ENCODE results near the gene ZMIZ2.
"Not testable (repeated sequence)": the region's sequence is repeated elsewhere in the genome, so short reads cannot be mapped to it uniquely, and the experiment has no call there.

ZMIZ2 gene

DNA sequence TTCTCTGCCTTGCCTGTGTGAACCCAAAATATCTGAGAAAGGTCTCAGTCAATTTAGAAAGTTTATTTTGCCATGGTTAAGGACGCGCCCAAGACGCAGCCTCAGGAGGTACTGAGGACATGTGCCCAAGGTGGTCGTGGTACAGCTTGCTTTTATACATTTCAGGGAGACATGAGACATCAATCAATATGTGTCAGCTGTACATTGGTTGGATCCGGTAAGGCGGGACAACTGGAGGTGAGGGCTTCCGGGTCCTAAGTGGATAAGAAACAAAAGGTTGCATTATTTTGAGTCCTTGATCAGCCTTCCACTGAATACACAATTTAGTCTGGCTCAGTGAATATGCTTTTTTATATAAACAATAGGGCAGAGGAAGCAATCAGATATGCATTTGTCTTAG is 22.4 kb upstream of the ZMIZ2 start:
- not testable (repeated sequence) for FAIRE-seq; DNase-seq (ENCODE audit: extremely low spot score, insufficient read length, low read depth)

DNA sequence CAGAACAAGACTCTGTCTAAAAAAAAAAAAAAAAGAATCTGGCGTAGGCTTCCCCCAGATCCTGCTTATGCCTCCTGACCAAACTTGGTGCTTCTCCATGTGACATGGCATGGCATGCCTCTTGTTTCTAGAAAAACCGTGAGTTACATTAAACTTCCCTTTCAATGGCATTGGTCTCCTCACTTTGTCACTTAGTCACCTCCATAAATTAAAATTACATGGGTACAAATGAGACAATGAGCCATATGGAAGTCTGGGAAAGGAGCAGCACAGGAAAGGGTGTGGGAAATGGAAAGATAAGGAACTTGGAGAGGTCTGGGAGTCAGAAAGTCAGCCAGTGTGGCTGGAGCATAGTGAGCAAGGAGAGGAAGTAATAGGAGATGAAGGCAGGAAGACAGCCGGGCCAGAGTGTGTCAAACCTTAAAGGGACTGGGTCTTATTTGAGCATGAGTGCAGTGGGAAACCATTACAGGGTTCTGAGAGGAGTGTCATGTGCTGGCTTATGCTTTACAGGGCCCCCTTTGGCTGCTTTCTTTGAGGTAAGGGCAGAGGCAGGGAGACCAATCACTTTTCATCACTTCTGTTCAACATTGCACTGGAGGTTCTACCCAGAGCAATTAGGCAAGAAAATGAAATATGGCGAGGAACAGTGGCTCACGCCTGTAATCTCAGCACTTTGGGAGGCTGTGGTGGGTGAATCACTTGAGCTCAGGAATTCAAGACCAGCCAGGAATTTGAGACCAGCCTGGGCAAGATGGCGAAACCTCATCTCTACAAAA is 21.3 kb upstream of the ZMIZ2 start:
- DNase-seq (ENCODE audit: extremely low spot score, insufficient read length, low read depth), result no peak
- no peak for FAIRE-seq

DNA sequence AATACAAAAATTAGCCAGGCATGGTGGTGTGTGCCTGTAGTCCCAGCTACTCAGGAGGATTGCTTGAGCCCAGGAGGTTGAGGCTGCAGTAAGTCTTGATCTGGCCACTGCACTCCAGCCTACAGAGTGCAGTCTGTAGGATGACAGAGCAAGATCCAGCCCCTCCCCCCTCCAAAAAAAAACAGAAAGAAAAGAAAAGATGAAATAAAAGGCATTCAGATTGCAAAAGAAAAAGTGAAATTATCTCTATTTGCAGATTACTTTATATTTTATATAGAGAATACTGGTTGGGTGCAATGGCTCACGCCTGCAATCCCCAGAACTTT is 20.7 kb upstream of the ZMIZ2 start:
- DNase-seq (ENCODE audit: extremely low spot score, insufficient read length, low read depth) (no peak), FAIRE-seq (no peak)

DNA sequence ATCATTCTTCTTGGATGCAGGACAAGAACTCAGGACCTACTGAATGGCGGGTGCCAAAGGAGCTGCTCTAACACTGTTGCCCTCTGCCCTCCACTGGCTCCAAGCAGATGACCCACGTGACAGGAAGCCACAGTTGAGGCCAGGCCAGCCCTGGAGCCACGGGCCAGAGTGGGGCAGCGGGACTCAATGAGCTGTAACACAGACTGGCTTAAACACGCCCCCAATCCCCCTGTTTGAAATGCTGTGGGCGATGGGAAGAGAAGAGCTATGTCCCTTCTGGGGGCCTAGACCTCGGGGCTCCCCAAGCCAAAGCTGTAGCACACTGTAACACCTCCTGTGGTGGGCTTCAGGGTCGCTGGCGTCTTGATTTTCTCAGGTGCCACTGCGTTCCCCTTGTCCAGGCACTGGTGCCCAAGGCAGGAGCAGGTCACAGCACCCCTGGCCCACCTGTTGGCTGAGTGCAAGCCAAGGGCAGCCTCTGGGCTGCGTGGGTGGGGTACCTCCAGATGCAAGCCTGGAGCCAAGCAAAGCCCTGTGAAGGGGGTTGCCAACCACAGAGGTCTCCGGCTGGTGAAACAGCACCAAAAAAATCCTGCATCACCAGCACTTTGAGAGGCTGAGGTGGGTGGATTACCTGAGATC is 18.6 kb upstream of the ZMIZ2 start:
- DNase-seq (ENCODE audit: extremely low spot score, insufficient read length, low read depth), result no peak

DNA sequence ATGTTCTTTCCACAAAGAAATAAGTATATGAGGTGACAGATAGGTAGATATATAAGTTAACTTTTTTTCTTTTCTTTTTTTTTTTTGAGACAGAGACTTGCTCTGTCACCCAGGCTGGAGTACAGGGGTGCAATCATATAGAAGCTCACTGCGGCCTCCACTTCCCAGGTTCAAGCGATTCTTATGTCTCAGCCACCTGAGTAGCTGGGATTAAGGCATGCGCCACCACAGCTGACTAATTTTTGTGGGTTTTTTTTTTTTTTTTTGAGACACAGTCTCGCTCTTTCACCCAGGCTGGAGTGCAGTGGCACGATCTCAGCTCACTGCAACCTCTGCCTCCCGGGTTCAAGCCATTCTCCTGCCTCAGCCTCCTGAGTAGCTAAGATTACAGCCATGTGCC is 15.7 kb upstream of the ZMIZ2 start:
- not testable (repeated sequence) for DNase-seq (ENCODE audit: extremely low spot score, insufficient read length, low read depth); FAIRE-seq

More for the DNA sequence above, 18.6 kb upstream of the ZMIZ2 start:
- no peak for FAIRE-seq

DNA sequence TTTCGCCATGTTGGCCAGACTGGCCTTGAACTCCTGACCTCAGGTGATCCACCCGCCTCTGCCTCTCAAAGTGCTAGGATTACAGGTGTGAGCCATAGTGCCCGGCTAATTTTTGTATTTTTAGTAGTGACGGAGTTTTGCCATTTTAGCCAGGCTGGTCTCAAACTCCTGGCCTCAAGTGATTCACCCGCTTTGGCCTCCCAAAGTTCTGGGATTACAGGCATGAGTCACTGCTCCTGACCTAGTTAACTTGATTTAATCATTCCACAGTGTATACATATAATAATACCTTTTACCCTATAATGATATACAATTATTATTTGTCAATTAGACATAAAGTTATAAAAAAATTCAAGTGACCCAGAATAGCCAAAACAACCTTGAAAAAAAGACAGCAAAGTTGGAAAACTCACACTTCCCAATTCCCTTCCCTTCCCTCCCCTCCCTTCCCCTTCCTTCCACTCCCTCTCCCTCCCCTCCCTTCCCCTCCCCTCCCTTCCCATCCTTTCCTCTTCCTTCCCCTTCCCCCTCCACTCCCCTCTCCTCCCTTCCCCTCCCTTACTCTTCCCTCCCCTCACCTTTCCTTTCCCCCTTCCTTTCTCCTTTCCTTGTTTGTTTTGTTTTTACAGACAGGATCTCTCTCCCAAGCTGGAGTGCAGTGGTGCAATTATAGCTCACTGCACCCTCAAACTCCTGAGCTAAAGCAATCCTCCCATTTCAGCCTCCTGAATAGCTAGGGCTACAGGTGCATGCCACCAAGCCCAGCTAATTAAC is 14.8 kb upstream of the ZMIZ2 start:
- FAIRE-seq (no peak), DNase-seq (ENCODE audit: extremely low spot score, insufficient read length, low read depth) (no peak)

DNA sequence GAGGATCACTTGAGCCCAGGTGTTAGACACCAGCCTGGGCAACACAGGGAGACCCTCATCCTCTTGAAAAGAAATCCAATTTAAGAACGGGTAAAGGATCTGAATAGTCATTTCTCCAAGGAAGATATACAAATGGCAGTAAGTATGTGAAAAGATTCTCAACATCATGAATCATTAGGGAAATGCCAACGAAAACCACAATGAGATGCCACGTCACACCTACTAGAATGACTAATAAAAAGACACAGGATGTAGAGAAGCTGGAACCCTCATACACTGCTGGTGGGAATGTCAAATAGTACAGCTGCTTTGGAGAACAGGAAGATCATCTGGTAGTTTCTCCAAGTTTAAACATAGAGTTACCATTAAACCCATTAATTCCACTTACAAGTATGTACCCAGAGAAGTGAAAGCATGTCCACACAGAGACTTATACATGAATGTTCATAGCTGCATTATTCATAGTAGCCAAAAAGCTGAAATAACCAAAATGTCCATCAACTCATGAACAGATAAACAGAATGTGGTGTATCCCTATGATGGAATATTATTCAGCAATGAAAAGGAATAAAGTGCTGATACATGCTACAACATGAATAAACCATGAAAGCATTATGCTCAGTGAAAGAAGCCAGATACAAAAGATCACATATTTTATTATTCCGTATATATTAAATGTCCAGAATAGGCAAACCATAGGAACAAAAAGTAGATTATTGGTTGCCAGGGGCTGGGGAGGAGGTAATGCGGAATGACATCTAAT is 13.1 kb upstream of the ZMIZ2 start:
- DNase-seq (ENCODE audit: extremely low spot score, insufficient read length, low read depth) (no peak), FAIRE-seq (peak; percentile 81)

DNA sequence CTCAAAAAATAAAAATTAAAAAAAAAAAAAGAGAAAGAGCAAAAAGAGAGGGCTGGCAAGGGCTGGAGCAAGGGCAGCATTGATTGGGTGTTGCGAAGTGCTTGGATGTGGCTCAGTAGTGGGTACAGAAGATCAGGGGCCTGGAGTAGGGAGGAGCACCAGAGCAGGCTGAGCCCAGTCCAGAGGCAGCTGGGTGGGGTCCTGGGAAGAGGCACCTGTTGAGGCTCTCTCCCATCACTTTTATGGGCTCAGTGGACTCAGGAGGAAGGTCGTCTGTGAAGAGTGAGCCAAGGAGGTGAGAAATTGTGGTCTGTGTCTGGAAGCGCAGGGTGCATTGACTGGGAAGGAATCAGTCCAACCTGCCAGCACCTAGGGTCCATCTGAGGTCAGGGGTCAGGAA is 11.8 kb upstream of the ZMIZ2 start:
- no peak for DNase-seq (ENCODE audit: extremely low spot score, insufficient read length, low read depth)
- no peak for FAIRE-seq

DNA sequence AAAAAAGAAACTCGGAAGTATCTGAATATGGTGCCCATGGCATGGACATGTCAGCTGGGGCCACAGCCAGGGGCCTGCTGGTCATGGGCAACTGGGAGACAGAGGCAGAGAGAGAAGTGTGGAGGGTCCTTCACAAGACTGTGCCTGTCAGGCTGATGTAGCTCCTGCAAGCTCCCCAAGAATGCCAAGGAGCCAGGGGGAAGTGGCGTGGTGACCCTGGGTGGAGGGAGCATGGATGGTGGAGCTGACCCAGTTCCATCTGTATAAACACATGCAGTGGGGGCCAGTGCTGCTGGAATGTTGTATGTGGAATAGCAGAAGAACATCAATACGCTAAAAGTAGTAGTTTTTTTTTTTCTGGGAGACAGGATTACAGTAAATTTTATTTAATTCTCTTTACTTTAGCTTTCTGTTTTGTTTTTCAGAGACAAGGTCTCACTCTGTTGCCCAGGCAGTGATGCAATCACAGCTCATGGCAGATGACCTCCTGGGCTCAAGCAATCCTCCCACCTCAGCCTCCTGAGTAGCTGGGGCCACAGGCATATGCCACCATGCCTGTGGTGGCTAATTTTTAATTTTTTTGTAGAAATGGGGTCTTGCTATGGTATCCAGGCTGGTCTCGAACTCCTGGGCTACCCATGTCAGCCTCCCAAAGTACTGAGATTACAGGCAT is 10.5 kb upstream of the ZMIZ2 start:
- no peak for FAIRE-seq
- no peak for DNase-seq (ENCODE audit: extremely low spot score, insufficient read length, low read depth)

DNA sequence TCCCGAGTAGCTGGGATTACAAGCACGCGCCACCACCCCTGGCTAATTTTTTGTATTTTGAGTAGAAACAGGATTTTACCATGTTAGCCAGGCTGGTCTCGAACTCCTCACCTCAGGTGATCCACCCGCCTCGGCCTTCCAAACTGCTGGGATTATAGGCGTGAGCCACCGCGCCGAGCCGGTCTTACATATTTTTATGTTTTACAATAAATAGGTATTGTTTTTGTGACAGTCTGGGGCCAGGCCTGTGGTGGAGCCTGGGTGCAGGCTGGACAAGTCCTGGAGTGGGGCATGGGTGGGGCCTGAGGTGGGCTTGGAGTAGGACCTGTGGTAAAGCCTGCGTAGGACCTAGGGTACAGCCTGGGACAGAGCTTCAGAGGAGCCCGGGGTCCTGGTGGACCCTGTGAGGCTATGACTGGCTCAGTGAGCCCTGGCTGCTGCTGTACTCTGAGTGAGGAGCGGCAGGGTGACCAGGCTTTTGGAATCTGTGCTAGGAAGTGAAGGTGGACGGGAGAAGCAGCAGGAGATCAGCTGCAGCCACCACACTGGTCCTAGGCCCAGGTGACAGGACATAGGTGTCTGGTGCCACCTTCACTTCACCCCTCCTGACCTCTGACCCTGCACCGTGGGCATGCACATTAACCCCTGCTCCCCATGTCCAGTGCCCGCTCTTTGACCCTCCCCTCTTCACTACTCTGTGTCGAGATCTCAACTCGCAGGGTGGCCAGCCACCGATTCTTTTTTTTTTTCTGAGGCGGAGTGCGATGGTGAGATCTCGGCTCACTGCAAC is 9.6 kb upstream of the ZMIZ2 start:
- FAIRE-seq (no peak), DNase-seq (ENCODE audit: extremely low spot score, insufficient read length, low read depth) (no peak)

DNA sequence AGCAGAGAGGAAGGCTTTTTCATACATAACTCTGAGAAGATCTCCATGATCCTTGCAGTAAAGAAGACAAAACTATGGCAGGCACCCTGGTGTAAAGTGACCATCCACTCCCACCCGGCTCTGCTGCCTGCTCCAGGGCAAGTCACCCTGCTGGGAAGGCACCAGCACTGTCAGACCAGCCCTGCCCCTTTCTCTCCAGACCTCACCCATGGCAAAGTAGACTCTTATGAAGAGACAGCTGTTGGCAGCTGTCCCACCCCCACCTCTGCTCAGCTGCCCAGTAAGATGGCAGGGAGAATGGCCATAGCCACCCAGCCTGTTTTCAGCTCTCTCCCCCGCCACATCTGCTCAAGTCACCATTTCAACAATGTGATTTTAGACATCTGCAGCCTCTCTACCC is 8.6 kb upstream of the ZMIZ2 start:
- DNase-seq (ENCODE audit: extremely low spot score, insufficient read length, low read depth), result no peak
- no peak for FAIRE-seq

DNA sequence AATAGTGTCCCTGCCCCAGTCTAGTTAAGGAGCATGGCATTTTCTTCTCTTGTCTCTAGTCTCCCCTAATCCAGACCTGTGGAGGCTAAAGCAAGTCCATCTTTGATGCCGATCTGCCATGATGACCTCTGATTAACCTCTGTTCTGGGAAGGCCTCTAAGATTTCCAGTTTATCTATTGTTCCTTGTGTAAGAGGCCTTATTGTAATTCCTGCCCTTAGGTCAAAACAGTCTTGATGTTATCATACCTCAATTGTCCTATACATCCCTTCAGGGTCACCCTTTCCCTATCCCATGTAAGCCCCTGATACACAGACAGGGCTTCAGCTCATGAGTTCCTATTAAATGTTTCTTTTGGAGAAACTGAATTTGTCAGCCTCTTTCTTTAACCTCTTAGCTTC is 4.9 kb upstream of the ZMIZ2 start:
- no peak for FAIRE-seq
- DNase-seq (ENCODE audit: extremely low spot score, insufficient read length, low read depth), result no peak

DNA sequence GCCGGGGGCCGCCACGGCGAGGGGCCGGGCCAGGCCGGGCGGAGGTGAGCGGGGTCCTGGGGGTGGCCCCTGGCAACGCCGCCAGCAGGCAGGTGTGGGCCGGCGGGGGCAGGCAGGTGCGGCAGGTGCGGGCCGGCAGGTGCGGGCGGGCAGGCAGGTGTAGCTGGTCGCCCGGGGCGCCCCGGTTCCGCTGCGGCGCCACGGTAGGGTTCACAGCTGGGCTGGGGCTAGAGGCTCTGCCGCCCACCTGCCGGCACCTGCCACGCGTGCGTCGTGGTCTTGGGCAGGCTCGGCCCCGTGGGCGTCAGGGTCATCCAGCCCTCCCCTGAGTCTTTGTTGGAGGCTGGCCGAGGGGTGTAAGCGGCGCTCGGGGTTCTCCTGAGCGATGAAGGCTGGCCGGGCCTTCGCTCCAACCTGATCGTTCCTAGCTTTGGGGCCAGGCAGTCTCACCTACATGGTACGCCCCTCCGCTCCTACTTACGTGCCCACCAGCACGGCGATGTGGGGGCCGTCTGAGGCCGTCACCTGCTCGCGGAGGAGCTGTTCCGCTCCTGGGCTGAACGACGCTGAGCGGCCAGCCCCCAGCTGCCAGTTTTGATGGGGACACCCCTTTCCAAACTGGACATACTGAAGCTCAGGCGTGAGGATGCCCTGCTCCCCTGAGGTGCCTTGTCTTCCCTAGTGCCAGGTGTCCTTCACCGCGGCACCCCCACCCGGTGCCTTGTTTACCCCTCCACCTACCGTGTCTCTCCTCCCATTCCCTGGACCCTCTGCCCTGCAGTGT is 493 bp downstream of the ZMIZ2 start:
- FAIRE-seq (no peak), DNase-seq (ENCODE audit: extremely low spot score, insufficient read length, low read depth) (no peak)

DNA sequence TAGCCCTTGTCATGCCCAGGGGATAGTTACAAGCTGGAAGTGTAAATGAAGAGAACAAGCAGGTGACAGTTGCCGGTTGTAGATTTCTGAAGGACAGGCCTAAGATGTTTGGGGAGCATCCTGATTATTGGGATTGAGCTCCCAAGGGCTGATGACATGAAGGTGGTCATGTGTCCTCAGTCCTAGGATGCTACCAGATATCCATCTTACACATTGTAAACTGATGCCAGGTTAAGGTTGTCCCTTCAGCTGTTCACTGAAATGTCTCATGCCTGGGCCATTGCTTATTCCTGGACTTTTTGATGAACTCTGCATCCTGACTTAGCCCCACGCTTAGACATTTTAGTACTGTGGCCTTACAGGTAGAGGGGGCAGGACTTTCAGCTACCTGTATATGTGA is 1.3 kb downstream of the ZMIZ2 start:
- DNase-seq (ENCODE audit: extremely low spot score, insufficient read length, low read depth), result no peak
- no peak for FAIRE-seq

DNA sequence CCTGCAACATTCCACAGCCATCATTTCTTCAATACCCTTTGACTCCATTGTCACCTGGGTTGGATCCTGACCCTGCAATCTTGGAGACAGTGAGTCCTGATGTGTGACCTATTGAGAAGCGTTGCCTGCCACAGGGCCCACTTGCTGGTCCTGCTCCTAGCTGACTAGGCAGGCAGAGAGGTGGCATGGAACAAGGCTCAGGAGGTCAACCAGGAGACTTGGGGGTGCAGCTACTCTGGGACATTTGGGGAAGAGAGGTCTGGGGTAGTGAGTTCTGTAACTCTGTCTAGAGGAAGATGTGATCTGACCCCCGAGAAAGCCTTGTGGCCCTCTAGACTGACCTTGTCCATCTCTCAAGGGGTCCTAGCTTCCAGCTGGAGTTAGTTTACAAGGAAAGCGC is 1.8 kb downstream of the ZMIZ2 start:
- FAIRE-seq, result no peak
- DNase-seq (ENCODE audit: extremely low spot score, insufficient read length, low read depth), result no peak

DNA sequence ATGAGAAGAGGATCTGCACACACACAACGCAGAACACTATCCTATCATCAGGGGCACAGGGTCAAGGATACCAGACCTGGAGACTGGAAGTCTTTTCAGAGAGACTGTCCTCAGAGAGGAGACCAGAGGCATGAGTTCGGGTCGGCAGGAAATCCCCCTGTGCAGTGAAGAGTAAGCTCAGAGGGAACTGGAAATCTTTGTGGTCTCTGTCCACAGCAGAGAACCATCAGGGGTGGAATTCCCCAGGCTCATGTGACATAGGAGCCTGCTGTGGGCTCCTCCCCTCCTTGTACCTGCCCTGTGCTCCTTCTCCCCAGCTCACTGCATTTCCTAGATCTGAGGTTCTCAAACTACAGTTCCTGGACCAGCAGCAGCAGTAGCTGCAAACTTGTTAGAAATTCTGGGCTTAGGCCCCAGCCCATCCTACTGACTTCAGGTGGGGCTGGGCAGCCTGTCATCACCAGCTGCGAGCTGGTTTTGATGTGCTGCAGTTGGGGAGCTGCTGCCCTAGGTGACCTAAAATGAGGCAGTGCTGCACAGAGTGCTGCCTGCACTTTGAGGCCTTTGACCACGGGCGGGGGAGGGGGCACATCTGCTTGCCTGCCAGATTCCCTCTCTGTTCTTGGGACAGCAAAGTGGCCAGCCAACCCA is 2.4 kb downstream of the ZMIZ2 start:
- DNase-seq (ENCODE audit: extremely low spot score, insufficient read length, low read depth), result no peak
- FAIRE-seq, result peak; percentile 94

DNA sequence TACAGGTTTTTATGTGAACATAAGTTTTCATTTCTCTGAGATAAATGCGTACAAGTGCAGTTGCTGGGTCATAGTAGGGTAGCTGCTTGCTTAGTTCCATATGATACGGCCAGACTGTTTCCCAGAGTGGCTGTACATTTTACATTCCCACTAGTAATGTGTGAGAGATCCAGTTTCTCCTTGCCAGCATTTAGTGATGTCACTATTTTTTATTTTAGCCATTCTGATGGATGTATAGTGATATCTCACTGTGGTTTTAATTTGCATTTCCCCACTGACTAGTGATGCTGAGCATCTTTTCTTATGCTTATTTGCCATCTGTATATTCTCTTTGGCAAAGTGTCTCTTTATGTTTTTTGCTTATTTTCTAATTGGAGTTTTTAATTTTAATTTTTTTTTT is 4.2 kb downstream of the ZMIZ2 start:
- FAIRE-seq, result no peak

More for the DNA sequence above, 4.2 kb downstream of the ZMIZ2 start:
- DNase-seq (ENCODE audit: extremely low spot score, insufficient read length, low read depth), result no peak
